DND-41 (cell line): Measurements from ENCODE around the gene VEGFA.

ENCODE experiments used
- ATAC-seq: fragments of 200-7000 bp; cut with Tn5 transposase; 3 replicates; pipeline ENCODE4 v1.9.1; 2021; ENCODE audit warnings: low read depth; ENCODE audit not compliant: insufficient read depth
- DNase-seq: peaks from one replicate; pipeline ENCODE4 v3.0.0-alpha.2; 2020
- H2AFZ ChIP-seq: 2 replicates; pipeline ENCODE4 v1.6.0; 2012; ENCODE audit warnings: low read depth, low read length
- H3K27ac ChIP-seq: 2 replicates; pipeline ENCODE4 v1.5.1; 2012; ENCODE audit warnings: low read length, inconsistent platforms
- H3K27me3 ChIP-seq: fragments of 200-600 bp; sonication (generic); 2 replicates; pipeline ENCODE4 v1.6.0; 2012; ENCODE audit warnings: low read length, mild to moderate bottlenecking, inconsistent platforms; ENCODE audit not compliant: insufficient read depth, poor library complexity
- H3K36me3 ChIP-seq: 2 replicates; pipeline ENCODE4 v1.5.1; 2012; ENCODE audit warnings: low read length, inconsistent platforms; ENCODE audit not compliant: insufficient read depth
- H3K4me1 ChIP-seq: 2 replicates; pipeline ENCODE4 v1.5.1; 2012; ENCODE audit warnings: mild to moderate bottlenecking, low read length; ENCODE audit not compliant: insufficient read depth
- H3K4me2 ChIP-seq: 2 replicates; pipeline ENCODE4 v1.6.0; 2012; ENCODE audit warnings: mild to moderate bottlenecking, moderate library complexity, low read length, inconsistent platforms; ENCODE audit not compliant: insufficient read depth
- H3K4me3 ChIP-seq, 2 experiments: fragments of 200-600 bp in 1 of 2; shearing (Covaris generic) in 1 of 2; 2 replicates each; pipeline ENCODE4 v1.5.1; 2012 to 2016; ENCODE audit warnings: inconsistent platforms in 2 of 2, low read length in 2 of 2, mild to moderate bottlenecking in 2 of 2, low read depth in 1 of 2, moderate library complexity in 1 of 2
- H3K79me2 ChIP-seq: 2 replicates; pipeline ENCODE4 v1.6.0; 2012; ENCODE audit warnings: low read length, inconsistent platforms; ENCODE audit not compliant: insufficient read depth
- H3K9ac ChIP-seq: 2 replicates; pipeline ENCODE4 v1.6.0; 2012; ENCODE audit warnings: low read depth, mild to moderate bottlenecking, inconsistent platforms, low read length, moderate library complexity
- H3K9me3 ChIP-seq: 2 replicates; pipeline ENCODE4 v1.5.1; 2012; ENCODE audit warnings: low read length, moderate library complexity, mild to moderate bottlenecking, inconsistent platforms; ENCODE audit not compliant: insufficient read depth, severe bottlenecking
- H4K20me1 ChIP-seq: 2 replicates; pipeline ENCODE4 v1.6.0; 2012; ENCODE audit warnings: low read length; ENCODE audit not compliant: insufficient read depth
- EZH2 ChIP-seq: IDR thresholded peaks from 3 replicates; pipeline ENCODE4 v1.6.1; 2012; ENCODE audit warnings: borderline replicate concordance, low read depth, mild to moderate bottlenecking, moderate library complexity, low read length, inconsistent platforms; ENCODE audit not compliant: severe bottlenecking
- TF ChIP-seq, protein P1 (sequence below): IDR thresholded peaks from 2 replicates; pipeline ENCODE4 v1.5.1; 2012; ENCODE audit warnings: borderline replicate concordance, low read length, moderate library complexity, mild to moderate bottlenecking; ENCODE audit not compliant: poor library complexity, severe bottlenecking; ENCODE audit errors: extremely low read depth

Gene VEGFA

GRCh38 chr6:43805699-43806042, 35.7 kb downstream of the VEGFA start:
- TF ChIP-seq, protein P1, sequence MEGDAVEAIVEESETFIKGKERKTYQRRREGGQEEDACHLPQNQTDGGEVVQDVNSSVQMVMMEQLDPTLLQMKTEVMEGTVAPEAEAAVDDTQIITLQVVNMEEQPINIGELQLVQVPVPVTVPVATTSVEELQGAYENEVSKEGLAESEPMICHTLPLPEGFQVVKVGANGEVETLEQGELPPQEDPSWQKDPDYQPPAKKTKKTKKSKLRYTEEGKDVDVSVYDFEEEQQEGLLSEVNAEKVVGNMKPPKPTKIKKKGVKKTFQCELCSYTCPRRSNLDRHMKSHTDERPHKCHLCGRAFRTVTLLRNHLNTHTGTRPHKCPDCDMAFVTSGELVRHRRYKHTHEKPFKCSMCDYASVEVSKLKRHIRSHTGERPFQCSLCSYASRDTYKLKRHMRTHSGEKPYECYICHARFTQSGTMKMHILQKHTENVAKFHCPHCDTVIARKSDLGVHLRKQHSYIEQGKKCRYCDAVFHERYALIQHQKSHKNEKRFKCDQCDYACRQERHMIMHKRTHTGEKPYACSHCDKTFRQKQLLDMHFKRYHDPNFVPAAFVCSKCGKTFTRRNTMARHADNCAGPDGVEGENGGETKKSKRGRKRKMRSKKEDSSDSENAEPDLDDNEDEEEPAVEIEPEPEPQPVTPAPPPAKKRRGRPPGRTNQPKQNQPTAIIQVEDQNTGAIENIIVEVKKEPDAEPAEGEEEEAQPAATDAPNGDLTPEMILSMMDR: no peak
- TF ChIP-seq EZH2: no peak
- no peak for DNase-seq

GRCh38 chr6:43806043-43806757, 36.2 kb downstream of the VEGFA start:
- Histone ChIP-seq H3K4me3 (no peak overlapping the region), H3K4me1 (no peaks in the 10 kb centered on the region), H3K4me2 (no peak overlapping the region), H3K27ac (no peak overlapping the region), H4K20me1 (no peaks in the 10 kb centered on the region; the same call in 1 of the 2 replicates), H3K9ac (no peak overlapping the region), H3K79me2 (no peaks in the 10 kb centered on the region), H2AFZ (no peak overlapping the region), H3K27me3 (peaks cover 18% of the 10 kb centered on the region), H3K9me3 (no peaks in the 10 kb centered on the region), H3K36me3 (no peaks in the 10 kb centered on the region)
- no peak for ATAC-seq
- DNase-seq: no peak
- TF ChIP-seq, protein P1: no peak
- no peak for TF ChIP-seq EZH2

More at GRCh38 chr6:43805699-43806042, 35.7 kb downstream of the VEGFA start:
- H3K4me3 ChIP-seq: no peak overlapping the region
- H3K9ac ChIP-seq: no peak overlapping the region
- no peaks in the 10 kb centered on the region for H3K79me2 ChIP-seq
- H3K4me2 ChIP-seq: no peak overlapping the region
- no peak overlapping the region for H2AFZ ChIP-seq
- no peak overlapping the region for H3K27ac ChIP-seq
- H3K4me1 ChIP-seq: no peaks in the 10 kb centered on the region
- no peaks in the 10 kb centered on the region; the same call in 1 of the 2 replicates for H4K20me1 ChIP-seq
- no peaks in the 10 kb centered on the region for H3K9me3 ChIP-seq
- no peaks in the 10 kb centered on the region for H3K36me3 ChIP-seq
- no peak for ATAC-seq
- peaks cover 18% of the 10 kb centered on the region for H3K27me3 ChIP-seq

DNA sequence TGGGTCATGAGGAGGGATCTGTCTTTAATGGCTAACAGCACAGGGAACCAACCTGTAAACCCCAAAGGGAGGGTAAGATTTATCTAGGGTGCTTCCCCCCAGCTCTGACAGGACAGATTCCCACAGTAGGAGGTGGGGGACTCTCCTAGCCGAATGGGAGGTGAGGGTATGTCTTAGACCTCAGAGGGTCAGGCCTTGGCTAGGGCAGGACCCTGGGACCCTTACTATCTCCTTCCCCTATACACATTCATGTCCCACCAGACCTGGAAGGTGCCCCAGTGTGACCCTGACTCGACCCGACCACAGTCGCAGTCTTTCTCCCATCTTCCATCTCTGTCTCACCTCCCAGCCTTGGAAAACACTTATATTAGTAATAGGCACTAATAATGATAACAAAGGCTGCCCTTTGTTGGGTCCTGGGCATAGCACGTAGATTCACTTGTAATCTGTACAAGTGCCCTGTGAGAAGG, 36.8 kb downstream of the VEGFA start:
- no peaks in the 10 kb centered on the region for H3K79me2 ChIP-seq
- no peak for ATAC-seq
- no peak overlapping the region for H3K4me2 ChIP-seq
- no peaks in the 10 kb centered on the region for H3K36me3 ChIP-seq
- TF ChIP-seq, protein P1: no peak
- no peak for TF ChIP-seq EZH2
- no peak overlapping the region for H2AFZ ChIP-seq
- DNase-seq: no peak
- H3K4me3 ChIP-seq: no peak overlapping the region
- H3K4me1 ChIP-seq: no peaks in the 10 kb centered on the region
- no peak overlapping the region for H3K27ac ChIP-seq
- peaks cover 18% of the 10 kb centered on the region for H3K27me3 ChIP-seq
- H4K20me1 ChIP-seq: no peaks in the 10 kb centered on the region; the same call in 1 of the 2 replicates
- H3K9me3 ChIP-seq: no peaks in the 10 kb centered on the region
- H3K9ac ChIP-seq: no peak overlapping the region
